Measurements from ENCODE around the gene TRMU.

TRMU gene

GRCh38 chr22:46335201-46336118 lies at the start of gene TRMU:
TRMU (plus strand) TSS chr22:46335714; CDS start chr22:46335765, 51 bp downstream.
- peak; percentile 68 for DNase-seq

GRCh38 chr22:46286006-46286405 lies 49.5 kb upstream of the TRMU start:
- DNase-seq: no peak

GRCh38 chr22:46286941-46287872 lies 48.3 kb upstream of the TRMU start:
- no peak for DNase-seq

- no peak for DNase-seq
These were observed 47.4 kb upstream of the TRMU start for GRCh38 chr22:46287873-46288751.

GRCh38 chr22:46288846-46289243 lies 46.7 kb upstream of the TRMU start:
- DNase-seq: no peak

GRCh38 chr22:46289244-46289891 lies 46.1 kb upstream of the TRMU start:
- DNase-seq: no peak

GRCh38 chr22:46290121-46290842 lies 45.2 kb upstream of the TRMU start:
- no peak for DNase-seq

- peak; percentile 67 for DNase-seq
These were observed 44.4 kb upstream of the TRMU start for GRCh38 chr22:46290843-46291785.

GRCh38 chr22:46292173-46292572 lies 43.3 kb upstream of the TRMU start:
- DNase-seq: no peak

GRCh38 chr22:46292732-46293131 lies 42.8 kb upstream of the TRMU start:
- DNase-seq: no peak

- DNase-seq: no peak
These were observed 41.8 kb upstream of the TRMU start for GRCh38 chr22:46293577-46294260.

- DNase-seq: no peak
These were observed 40.7 kb upstream of the TRMU start for GRCh38 chr22:46294784-46295183.

- no peak for DNase-seq
These were observed 40.1 kb upstream of the TRMU start for GRCh38 chr22:46295277-46295971.

- peak; percentile 98 for DNase-seq
These were observed 39.0 kb upstream of the TRMU start, which contains the start of gene GTSE1 for GRCh38 chr22:46296257-46297150. GTSE1 (plus strand) TSS chr22:46296870; CDS start chr22:46297401, 531 bp downstream.

- peak; percentile 13 for DNase-seq
These were observed 38.2 kb upstream of the TRMU start for GRCh38 chr22:46297151-46297812.

- no peak for DNase-seq
These were observed 36.4 kb upstream of the TRMU start for GRCh38 chr22:46299101-46299500.

- no peak for DNase-seq
These were observed 35.0 kb upstream of the TRMU start for GRCh38 chr22:46300491-46300890.
